Measurements from ENCODE around the gene RTF1. TPM values are rescaled to one million over a fixed set of nuclear protein-coding genes. Genes with fewer than 3 reads are reported as not detected.
A peak's percentile ranks its signal among the peaks of the same experiment; 100 is the strongest.

The RTF1 gene
- total RNA-seq, 4 donors from 2014 or later, result 15.2 to 33.0 (median 23.8) TPM

DNA sequence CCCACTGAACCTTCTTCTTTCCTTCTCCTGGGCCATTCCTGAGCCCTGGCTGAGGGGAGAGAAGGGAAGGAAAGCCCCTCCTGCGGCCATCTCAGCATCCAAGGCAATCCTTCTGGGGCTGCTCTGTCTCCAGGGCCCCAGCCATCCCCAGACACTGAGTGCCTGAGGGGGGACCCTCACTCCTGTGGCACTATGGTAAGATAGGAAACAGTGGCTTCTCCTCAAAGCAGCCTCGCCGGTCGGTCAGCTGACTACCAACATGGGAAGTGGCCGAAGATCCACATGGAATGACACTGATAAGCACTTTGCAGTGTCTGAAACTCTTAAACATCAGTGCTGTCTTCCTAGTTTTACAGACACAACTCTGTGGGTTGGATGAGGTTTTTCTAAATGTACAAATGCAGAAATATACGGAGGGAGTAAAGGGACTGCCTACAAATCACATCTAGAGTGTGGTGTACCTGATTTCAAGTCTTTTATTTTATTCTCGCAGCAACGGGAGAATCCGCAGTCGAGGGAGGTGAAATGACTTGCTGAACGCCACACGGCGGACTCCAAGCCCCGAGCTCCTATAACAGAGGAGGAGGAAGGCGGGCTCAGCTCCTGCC, 75.8 kb downstream of the RTF1 start:
- Histone ChIP-seq H3K36me3 (no peaks in the 10 kb centered on the region), H3K4me3 (peak overlapping the region; percentile 41 to 82 (median 64)), H3K27me3 (no peaks in the 10 kb centered on the region), H3K9me3 (no peaks in the 10 kb centered on the region), H3K4me1 (peaks cover 3 to 37% (median 27%) of the 10 kb centered on the region in 4 donors), H3K27ac (peak overlapping the region; percentile 58 to 98 (median 76))
- no peak for DNase-seq
- no peak for TF ChIP-seq POLR2A (IDR thresholded peaks at IDR 0.05)
- TF ChIP-seq, protein P1, sequence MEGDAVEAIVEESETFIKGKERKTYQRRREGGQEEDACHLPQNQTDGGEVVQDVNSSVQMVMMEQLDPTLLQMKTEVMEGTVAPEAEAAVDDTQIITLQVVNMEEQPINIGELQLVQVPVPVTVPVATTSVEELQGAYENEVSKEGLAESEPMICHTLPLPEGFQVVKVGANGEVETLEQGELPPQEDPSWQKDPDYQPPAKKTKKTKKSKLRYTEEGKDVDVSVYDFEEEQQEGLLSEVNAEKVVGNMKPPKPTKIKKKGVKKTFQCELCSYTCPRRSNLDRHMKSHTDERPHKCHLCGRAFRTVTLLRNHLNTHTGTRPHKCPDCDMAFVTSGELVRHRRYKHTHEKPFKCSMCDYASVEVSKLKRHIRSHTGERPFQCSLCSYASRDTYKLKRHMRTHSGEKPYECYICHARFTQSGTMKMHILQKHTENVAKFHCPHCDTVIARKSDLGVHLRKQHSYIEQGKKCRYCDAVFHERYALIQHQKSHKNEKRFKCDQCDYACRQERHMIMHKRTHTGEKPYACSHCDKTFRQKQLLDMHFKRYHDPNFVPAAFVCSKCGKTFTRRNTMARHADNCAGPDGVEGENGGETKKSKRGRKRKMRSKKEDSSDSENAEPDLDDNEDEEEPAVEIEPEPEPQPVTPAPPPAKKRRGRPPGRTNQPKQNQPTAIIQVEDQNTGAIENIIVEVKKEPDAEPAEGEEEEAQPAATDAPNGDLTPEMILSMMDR (IDR thresholded peaks at IDR 0.05), result no peak

DNA sequence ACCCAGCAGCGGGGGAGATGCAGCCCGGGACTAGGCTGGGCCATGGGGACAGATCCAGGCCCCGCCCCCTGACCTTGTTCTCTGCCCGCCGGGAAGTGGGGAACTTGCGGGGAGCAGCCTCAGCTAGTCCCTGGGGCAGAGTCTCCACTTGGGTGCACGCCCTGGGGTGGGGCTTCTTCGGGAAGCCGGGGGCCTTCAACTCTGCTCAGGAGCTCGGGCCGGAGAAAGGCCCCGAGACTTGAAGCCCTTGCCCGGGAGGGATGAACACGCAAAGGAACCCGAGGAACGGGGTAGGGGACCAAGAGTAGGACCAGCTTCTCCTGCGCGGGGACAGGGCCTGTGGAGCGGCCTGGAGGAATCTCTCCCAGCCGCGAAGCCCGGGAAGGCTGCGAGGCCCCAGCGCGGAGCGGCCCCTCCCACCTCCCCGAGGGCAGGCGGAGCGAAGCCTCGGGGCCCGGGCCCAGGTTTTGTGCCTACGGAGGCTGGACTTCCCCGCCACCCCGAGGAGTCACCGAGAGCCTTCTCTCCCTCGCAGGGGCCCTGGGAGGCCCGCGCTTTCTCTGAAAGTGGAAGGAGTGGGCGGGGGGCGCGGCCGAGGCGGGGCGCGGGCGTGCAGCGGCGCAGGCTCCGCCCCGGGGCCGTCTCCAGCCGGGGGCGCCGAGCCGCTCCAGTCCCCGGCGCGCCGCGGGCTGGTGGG, 76.5 kb downstream of the RTF1 start, which contains the start of gene ITPKA:
ITPKA (plus strand) TSS at position 670 of the 697 bp plus-strand sequence. CDS start 54 bp downstream, outside the sequence.
- H3K4me1 ChIP-seq, result peaks cover 3 to 37% (median 27%) of the 10 kb centered on the region in 4 donors
- H3K36me3 ChIP-seq, result no peaks in the 10 kb centered on the region
- no peaks in the 10 kb centered on the region for H3K27me3 ChIP-seq
- no peaks in the 10 kb centered on the region for H3K9me3 ChIP-seq
- H3K4me3 ChIP-seq, result peak within 1 kb of the TSS; percentile 41 to 82 (median 64)
- H3K27ac ChIP-seq, result peak within 1 kb of the TSS; percentile 58 to 98 (median 76)
- TF ChIP-seq, protein P1 (IDR thresholded peaks at IDR 0.05), result no peak
- TF ChIP-seq POLR2A (IDR thresholded peaks at IDR 0.05), result peak; percentile 59 to 85
- DNase-seq, result peak; percentile 65 to 97 (median 95)

DNA sequence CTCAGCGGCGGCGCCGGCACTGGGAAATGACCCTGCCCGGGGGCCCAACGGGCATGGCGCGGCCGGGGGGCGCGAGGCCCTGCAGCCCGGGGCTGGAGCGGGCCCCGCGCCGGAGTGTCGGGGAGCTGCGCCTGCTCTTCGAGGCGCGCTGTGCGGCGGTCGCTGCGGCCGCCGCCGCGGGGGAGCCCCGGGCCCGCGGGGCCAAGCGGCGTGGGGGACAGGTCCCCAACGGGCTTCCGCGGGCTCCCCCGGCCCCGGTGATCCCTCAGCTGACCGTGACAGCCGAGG, 77.0 kb downstream of the RTF1 start:
- H3K4me1 ChIP-seq, result peaks cover 3 to 37% (median 27%) of the 10 kb centered on the region in 4 donors
- no peaks in the 10 kb centered on the region for H3K9me3 ChIP-seq
- TF ChIP-seq, protein P1 (IDR thresholded peaks at IDR 0.05), result no peak
- TF ChIP-seq POLR2A (IDR thresholded peaks at IDR 0.05), result peak in 1 of 2 donors; percentile 36
- no peaks in the 10 kb centered on the region for H3K27me3 ChIP-seq
- H3K4me3 ChIP-seq, result peak overlapping the region; percentile 41 to 82 (median 64)
- H3K36me3 ChIP-seq, result no peaks in the 10 kb centered on the region
- no peak for DNase-seq
- peak overlapping the region; percentile 17 to 98 (median 76) for H3K27ac ChIP-seq

DNA sequence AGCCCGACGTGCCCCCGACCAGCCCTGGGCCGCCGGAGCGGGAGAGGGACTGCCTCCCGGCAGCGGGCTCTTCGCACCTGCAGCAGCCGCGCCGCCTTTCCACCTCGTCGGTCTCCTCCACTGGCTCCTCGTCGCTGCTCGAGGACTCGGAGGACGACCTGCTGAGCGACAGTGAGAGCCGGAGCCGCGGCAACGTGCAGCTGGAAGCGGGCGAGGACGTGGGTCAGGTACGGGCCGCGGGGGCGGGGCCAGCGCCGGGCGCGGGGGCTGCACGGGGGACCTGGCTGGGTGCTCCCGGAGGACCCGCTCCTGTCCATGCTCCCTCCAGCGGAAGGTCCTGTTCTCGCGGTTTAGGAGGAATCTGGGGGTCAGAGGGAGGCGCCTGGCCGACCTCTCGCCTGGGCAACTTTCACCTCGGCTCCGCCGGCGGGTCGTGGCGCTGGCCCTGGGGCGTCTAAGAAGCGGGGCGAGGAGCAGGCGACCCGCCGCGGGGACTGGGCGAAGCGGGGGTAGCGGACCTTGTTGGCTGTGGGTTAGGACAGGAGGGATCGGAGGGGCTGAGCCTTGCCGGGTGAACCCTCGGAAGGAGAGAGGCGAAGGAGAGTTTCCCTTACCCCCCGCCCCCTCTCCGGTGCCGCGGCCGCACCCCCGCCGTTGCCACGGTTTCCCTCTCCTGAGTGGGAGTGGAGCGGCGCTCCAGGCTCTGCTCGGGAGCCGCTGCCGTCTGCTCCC, 77.5 kb downstream of the RTF1 start:
- Histone ChIP-seq H3K4me3 (peak overlapping the region; percentile 41 to 82 (median 64)), H3K27me3 (no peaks in the 10 kb centered on the region), H3K36me3 (no peaks in the 10 kb centered on the region), H3K9me3 (no peaks in the 10 kb centered on the region), H3K4me1 (peaks cover 3 to 37% (median 27%) of the 10 kb centered on the region in 4 donors), H3K27ac (peak overlapping the region; percentile 17 to 98 (median 76))
- no peak for TF ChIP-seq POLR2A (IDR thresholded peaks at IDR 0.05)
- TF ChIP-seq, protein P1 (IDR thresholded peaks at IDR 0.05), result no peak
- DNase-seq, result peak in 2 of 3 donors; percentile 67 to 74

DNA sequence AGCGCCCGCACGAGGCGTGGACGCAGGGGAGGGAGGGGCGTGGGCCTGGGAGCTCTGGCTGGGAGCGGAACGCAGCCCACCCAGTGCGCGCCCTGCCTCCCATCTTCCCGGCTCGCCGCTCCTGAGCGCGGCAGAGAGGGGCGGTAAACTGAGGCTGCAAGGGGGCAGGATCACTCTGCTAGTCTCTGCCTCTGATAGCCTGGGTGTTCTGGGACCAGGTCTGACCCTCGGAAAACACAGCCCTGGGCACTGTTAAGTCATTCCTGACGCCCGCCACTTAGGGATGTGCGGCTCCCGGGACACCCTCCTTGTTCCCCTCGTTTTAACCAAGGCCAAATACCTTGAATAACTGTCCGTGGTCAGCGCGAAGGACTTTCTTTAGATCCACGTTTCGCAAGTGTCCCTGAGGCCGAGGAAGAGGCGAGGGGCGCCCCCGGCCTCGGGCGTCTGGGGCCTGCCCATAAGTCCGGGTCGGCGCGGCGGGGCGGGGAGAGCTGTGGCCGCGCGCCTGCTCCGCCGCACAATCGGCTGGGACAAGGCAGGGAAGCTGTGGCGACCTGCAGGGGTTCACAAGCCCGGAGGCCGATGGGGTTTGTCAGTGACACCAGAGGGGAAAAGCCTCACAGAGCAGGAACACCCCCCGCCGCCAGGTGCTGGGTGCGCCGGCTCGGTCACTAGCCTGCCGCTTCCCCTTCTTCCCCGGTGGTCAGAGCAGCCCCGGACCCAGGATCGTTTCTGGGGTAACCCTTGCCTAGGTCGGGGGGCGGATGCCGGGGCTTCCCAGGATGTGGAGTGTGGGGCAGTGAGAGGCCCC, 78.2 kb downstream of the RTF1 start:
- peaks cover 3 to 37% (median 27%) of the 10 kb centered on the region in 4 donors for H3K4me1 ChIP-seq
- DNase-seq, result peak in 2 of 3 donors; percentile 36 to 63
- no peaks in the 10 kb centered on the region for H3K36me3 ChIP-seq
- H3K27me3 ChIP-seq, result no peaks in the 10 kb centered on the region
- peak overlapping the region; percentile 41 to 82 (median 64) for H3K4me3 ChIP-seq
- peak overlapping the region in 3 of 4 donors; percentile 63 to 98 (median 90) for H3K27ac ChIP-seq
- TF ChIP-seq POLR2A (IDR thresholded peaks at IDR 0.05), result no peak
- TF ChIP-seq, protein P1 (IDR thresholded peaks at IDR 0.05), result peak in 2 of 6 experiments; percentile 9 to 29
- H3K9me3 ChIP-seq, result no peaks in the 10 kb centered on the region

Measured in Peyer's patch (tissue), 4 donors.